GM18511 (cell line): Measurements from ENCODE around the gene SPARCL1.
"Not testable (repeated sequence)": the region's sequence is repeated elsewhere in the genome, so short reads cannot be mapped to it uniquely, and the experiment has no call there.

Experiments
- ATAC-seq: cut with Tn5 transposase; IDR thresholded peaks from one replicate; pipeline ENCODE4 v1.9.1; 2021; ENCODE audit warnings: mild to moderate bottlenecking, moderate library complexity; ENCODE audit not compliant: unreplicated experiment

SPARCL1 gene

GRCh38 chr4:87458913-87459312, 70.3 kb downstream of the SPARCL1 start:
- ATAC-seq, result no peak

GRCh38 chr4:87451537-87451936, 77.6 kb downstream of the SPARCL1 start:
- no peak for ATAC-seq

- ATAC-seq, result not testable (repeated sequence)
These were observed 82.8 kb downstream of the SPARCL1 start for GRCh38 chr4:87446375-87446774.

- no peak for ATAC-seq
These were observed 83.2 kb downstream of the SPARCL1 start for GRCh38 chr4:87445964-87446363.

GRCh38 chr4:87444741-87445140, 84.4 kb downstream of the SPARCL1 start:
- no peak for ATAC-seq

GRCh38 chr4:87442889-87443288, 86.3 kb downstream of the SPARCL1 start:
- no peak for ATAC-seq

GRCh38 chr4:87433342-87433741, 95.8 kb downstream of the SPARCL1 start:
- no peak for ATAC-seq

- no peak for ATAC-seq
These were observed 99.1 kb downstream of the SPARCL1 start for GRCh38 chr4:87430038-87430437.

- no peak for ATAC-seq
These were observed 100.2 kb downstream of the SPARCL1 start for GRCh38 chr4:87428979-87429378.

- no peak for ATAC-seq
These were observed 101.7 kb downstream of the SPARCL1 start for GRCh38 chr4:87427518-87427868.

- ATAC-seq, result no peak
These were observed 102.2 kb downstream of the SPARCL1 start for GRCh38 chr4:87426865-87427517.

GRCh38 chr4:87425711-87426110, 103.5 kb downstream of the SPARCL1 start:
- ATAC-seq, result no peak

- ATAC-seq, result not testable (repeated sequence)
These were observed 105.1 kb downstream of the SPARCL1 start for GRCh38 chr4:87424099-87424543.
